HepG2 (cell line): ENCODE data around the gene CCDC183. TPM values are rescaled to one million over a fixed set of nuclear protein-coding genes. Genes with fewer than 3 reads are reported as not detected.
A peak's percentile ranks its signal among the peaks of the same experiment; 100 is the strongest.

Source experiments
- ATF7-NPFF ChIP-seq: sonication (generic); formaldehyde crosslinking; IDR thresholded peaks from 2 replicates; pipeline ENCODE4 v1.8.1; 2023; ENCODE audit warnings: mild to moderate bottlenecking, low read depth, missing genetic modification reagents, moderate library complexity
- BHLHE40 ChIP-seq: IDR thresholded peaks from 2 replicates; pipeline ENCODE4 v1.6.1; 2011; ENCODE audit warnings: low read length, improper control_type of control experiment
- CERS6 ChIP-seq: sonication (generic); formaldehyde crosslinking; IDR thresholded peaks from 2 replicates; pipeline ENCODE4 v1.5.0; 2020; ENCODE audit warnings: missing genetic modification reagents
- E2F5 ChIP-seq: sonication (generic); formaldehyde crosslinking; conservative IDR thresholded peaks from 2 replicates; pipeline ENCODE4 v1.4.0; 2020; ENCODE audit warnings: missing genetic modification reagents
- IKZF5 ChIP-seq: IDR thresholded peaks from 2 replicates; pipeline ENCODE4 v1.6.1; 2018; ENCODE audit warnings: missing genetic modification reagents, mild to moderate bottlenecking, missing compliant biosample characterization
- KLF13 ChIP-seq: sonication (generic); formaldehyde crosslinking; IDR thresholded peaks from 2 replicates; pipeline ENCODE4 v1.4.0; 2020; ENCODE audit warnings: mild to moderate bottlenecking, missing genetic modification reagents
- KLF6 ChIP-seq: IDR thresholded peaks from 2 replicates; pipeline ENCODE4 v1.8.0; 2016; ENCODE audit warnings: missing biosample characterization, missing genetic modification reagents
- PAWR ChIP-seq: sonication (generic); formaldehyde crosslinking; IDR thresholded peaks from 2 replicates; pipeline ENCODE4 v1.4.0; 2020; ENCODE audit warnings: missing genetic modification reagents, mild to moderate bottlenecking, borderline replicate concordance
- SALL1 ChIP-seq: sonication (generic); formaldehyde crosslinking; IDR thresholded peaks from 2 replicates; pipeline ENCODE4 v1.8.0; 2022; ENCODE audit warnings: mild to moderate bottlenecking, missing genetic modification reagents
- SKIL ChIP-seq: sonication (generic); formaldehyde crosslinking; IDR thresholded peaks from 2 replicates; pipeline ENCODE4 v1.8.0; 2022; ENCODE audit warnings: missing genetic modification reagents, mild to moderate bottlenecking, moderate library complexity, borderline replicate concordance
- SNAPC5 ChIP-seq: sonication (generic); formaldehyde crosslinking; IDR thresholded peaks from 2 replicates; pipeline ENCODE4 v1.8.1; 2023; ENCODE audit warnings: mild to moderate bottlenecking, missing genetic modification reagents, borderline replicate concordance
- STAT5B ChIP-seq: sonication (generic); formaldehyde crosslinking; IDR thresholded peaks from 2 replicates; pipeline ENCODE4 v1.4.0; 2020; ENCODE audit warnings: missing genetic modification reagents
- TFDP1 ChIP-seq: IDR thresholded peaks from 2 replicates; pipeline ENCODE4 v1.6.1; 2016; ENCODE audit warnings: missing compliant biosample characterization, missing genetic modification reagents, borderline replicate concordance
- TRAFD1 ChIP-seq: sonication (generic); formaldehyde crosslinking; IDR thresholded peaks from 2 replicates; pipeline ENCODE4 v1.5.1; 2020; ENCODE audit warnings: missing genetic modification reagents, mild to moderate bottlenecking, borderline replicate concordance
- ZBTB1 ChIP-seq: sonication (generic); formaldehyde crosslinking; IDR thresholded peaks from 2 replicates; pipeline ENCODE4 v1.4.0; 2020; ENCODE audit warnings: missing genetic modification reagents, borderline replicate concordance
- ZBTB43 ChIP-seq: sonication (generic); formaldehyde crosslinking; conservative IDR thresholded peaks from 2 replicates; pipeline ENCODE4 v1.4.0; 2020; ENCODE audit warnings: missing genetic modification reagents
- ZNF121 ChIP-seq: sonication (generic); formaldehyde crosslinking; IDR thresholded peaks from 2 replicates; pipeline ENCODE4 v1.5.0; 2020; ENCODE audit warnings: mild to moderate bottlenecking, missing genetic modification reagents
- ZNF207 ChIP-seq: fragments of 450-650 bp; IDR thresholded peaks from 2 replicates; pipeline ENCODE4 v1.6.1; 2016; ENCODE audit warnings: antibody characterized with exemption, borderline replicate concordance
- ZNF619 ChIP-seq: sonication (generic); formaldehyde crosslinking; IDR thresholded peaks from 2 replicates; pipeline ENCODE4 v1.4.0; 2020; ENCODE audit warnings: mild to moderate bottlenecking, missing genetic modification reagents
- ZNF792 ChIP-seq: IDR thresholded peaks from 2 replicates; pipeline ENCODE4 v1.6.1; 2016
- polyA plus RNA-seq, 8 experiments: library from polyadenylated mRNA; depleted of rRNA in 3 of 8; stranded (reverse) in 7 of 8; unstranded in 1 of 8; fragments of >200 nt; fragmentation: Illumina TruSeq in 4 of 8; extraction: Trizol in 4 of 8; gene quantifications; 2 replicates each; pipeline versions ENCODE4 v1.2.1 to v1.2.3, GENCODE V29; 2011 to 2016; ENCODE audit warnings: low read depth in 4 of 8, missing spikeins in 1 of 8, mixed read lengths in 1 of 8; ENCODE audit not compliant: insufficient read depth in 1 of 8
- total RNA-seq, 5 experiments: library from RNA; depleted of rRNA; stranded (reverse); fragments of >200 nt; fragmentation: Illumina TruSeq; extraction: Trizol; gene quantifications; 2 replicates each; pipeline ENCODE4 v1.2.3, GENCODE V29; 2016; ENCODE audit warnings: low read depth in 1 of 5

Gene CCDC183
- total and polyA plus RNA-seq, 2 of the 13 experiments (the other 11 are each of a cell fraction or from before 2014, with no cell fraction given), result 5.0 to 66.4 TPM

- no peak; the same call in 1 of the 2 replicates for TF ChIP-seq IKZF5 (CRISPR knock-in tag)
- 0 out of 2 replicates have a peak, but pooled peaks have one; percentile 38 for TF ChIP-seq TRAFD1 (CRISPR knock-in tag)
- TF ChIP-seq KLF6 (CRISPR knock-in tag), result no peak
- TF ChIP-seq ATF7-NPFF (CRISPR knock-in tag), result peak; percentile 57
- no peak for TF ChIP-seq SNAPC5 (CRISPR knock-in tag)
- TF ChIP-seq CERS6, result no peak
- no peak for TF ChIP-seq ZNF619 (CRISPR knock-in tag)
- no peak for TF ChIP-seq PAWR
- TF ChIP-seq KLF13, result no peak
- TF ChIP-seq E2F5 (CRISPR knock-in tag), result no peak
- no peak for TF ChIP-seq TFDP1 (CRISPR knock-in tag)
- TF ChIP-seq BHLHE40, result no peak
- no peak for TF ChIP-seq ZNF121 (CRISPR knock-in tag)
- no peak for TF ChIP-seq SALL1 (CRISPR knock-in tag)
- no peak for TF ChIP-seq SKIL (CRISPR knock-in tag)
- TF ChIP-seq STAT5B (CRISPR knock-in tag), result no peak
- TF ChIP-seq ZBTB43 (CRISPR knock-in tag), result no peak; the same call in 1 of the 2 replicates
- peak; percentile 71; the same call in 1 of the 2 replicates for TF ChIP-seq ZBTB1
- no peak for TF ChIP-seq ZNF792 (CRISPR knock-in tag)
- no peak for TF ChIP-seq ZNF207
These were observed 4.4 kb upstream of the CCDC183 start (continued) for GRCh38 chr9:136791516-136792276.
